ENCODE measurements around the gene GRPEL1.

GRPEL1 gene

DNA sequence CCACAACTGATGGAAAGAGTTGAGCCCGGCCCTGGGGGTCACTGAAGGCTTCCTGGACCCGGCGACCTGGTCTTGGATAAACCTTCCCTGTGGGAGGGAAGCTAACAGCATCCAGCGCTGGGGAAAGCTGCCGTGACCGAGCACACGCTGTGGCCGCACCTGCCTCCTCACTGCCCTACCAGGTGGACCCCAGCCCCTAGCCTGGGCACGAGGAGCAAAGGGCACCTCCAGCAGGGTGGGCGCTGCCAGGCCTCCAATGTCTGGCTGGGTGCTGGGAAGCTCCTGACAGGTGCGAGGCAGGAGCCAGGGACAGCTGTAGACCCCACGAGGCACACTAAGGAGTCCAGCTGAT is 16.7 kb downstream of the GRPEL1 start:
- no peak for ATAC-seq
- no peak for TF ChIP-seq SNAI2 (CRISPR knock-in tag; IDR thresholded peaks at IDR 0.05)
- TF ChIP-seq PATZ1 (CRISPR knock-in tag; IDR thresholded peaks at IDR 0.05; ENCODE audit: borderline replicate concordance): no peak

GRCh38 chr4:7050481-7051143 is 17.3 kb downstream of the GRPEL1 start:
- no peak for ATAC-seq
- TF ChIP-seq ZNF70 (CRISPR knock-in tag; IDR thresholded peaks at IDR 0.05): no peak
- TF ChIP-seq GLIS3 (CRISPR knock-in tag; IDR thresholded peaks at IDR 0.05): no peak
- no peak for TF ChIP-seq ESRRG (CRISPR knock-in tag; IDR thresholded peaks at IDR 0.05)
- no peak for TF ChIP-seq ZFP30 (CRISPR knock-in tag; IDR thresholded peaks at IDR 0.05)
- no peak for TF ChIP-seq ISL1 (CRISPR knock-in tag; IDR thresholded peaks at IDR 0.05)
- no peak for TF ChIP-seq PATZ1 (CRISPR knock-in tag; IDR thresholded peaks at IDR 0.05; ENCODE audit: borderline replicate concordance)
- TF ChIP-seq TCF4 (CRISPR knock-in tag; IDR thresholded peaks at IDR 0.05; ENCODE audit: borderline replicate concordance): no peak
- TF ChIP-seq ARNTL (CRISPR knock-in tag; IDR thresholded peaks at IDR 0.05; ENCODE audit: borderline replicate concordance, low read depth): no peak
- TF ChIP-seq CSDC2 (CRISPR knock-in tag; IDR thresholded peaks at IDR 0.05): no peak
- no peak for TF ChIP-seq SNAI2 (CRISPR knock-in tag; IDR thresholded peaks at IDR 0.05)
- TF ChIP-seq, protein P1, sequence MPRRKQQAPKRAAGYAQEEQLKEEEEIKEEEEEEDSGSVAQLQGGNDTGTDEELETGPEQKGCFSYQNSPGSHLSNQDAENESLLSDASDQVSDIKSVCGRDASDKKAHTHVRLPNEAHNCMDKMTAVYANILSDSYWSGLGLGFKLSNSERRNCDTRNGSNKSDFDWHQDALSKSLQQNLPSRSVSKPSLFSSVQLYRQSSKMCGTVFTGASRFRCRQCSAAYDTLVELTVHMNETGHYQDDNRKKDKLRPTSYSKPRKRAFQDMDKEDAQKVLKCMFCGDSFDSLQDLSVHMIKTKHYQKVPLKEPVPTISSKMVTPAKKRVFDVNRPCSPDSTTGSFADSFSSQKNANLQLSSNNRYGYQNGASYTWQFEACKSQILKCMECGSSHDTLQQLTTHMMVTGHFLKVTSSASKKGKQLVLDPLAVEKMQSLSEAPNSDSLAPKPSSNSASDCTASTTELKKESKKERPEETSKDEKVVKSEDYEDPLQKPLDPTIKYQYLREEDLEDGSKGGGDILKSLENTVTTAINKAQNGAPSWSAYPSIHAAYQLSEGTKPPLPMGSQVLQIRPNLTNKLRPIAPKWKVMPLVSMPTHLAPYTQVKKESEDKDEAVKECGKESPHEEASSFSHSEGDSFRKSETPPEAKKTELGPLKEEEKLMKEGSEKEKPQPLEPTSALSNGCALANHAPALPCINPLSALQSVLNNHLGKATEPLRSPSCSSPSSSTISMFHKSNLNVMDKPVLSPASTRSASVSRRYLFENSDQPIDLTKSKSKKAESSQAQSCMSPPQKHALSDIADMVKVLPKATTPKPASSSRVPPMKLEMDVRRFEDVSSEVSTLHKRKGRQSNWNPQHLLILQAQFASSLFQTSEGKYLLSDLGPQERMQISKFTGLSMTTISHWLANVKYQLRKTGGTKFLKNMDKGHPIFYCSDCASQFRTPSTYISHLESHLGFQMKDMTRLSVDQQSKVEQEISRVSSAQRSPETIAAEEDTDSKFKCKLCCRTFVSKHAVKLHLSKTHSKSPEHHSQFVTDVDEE (CRISPR knock-in tag; IDR thresholded peaks at IDR 0.05): no peak

- no peak for ATAC-seq
- TF ChIP-seq ZFP30 (CRISPR knock-in tag; IDR thresholded peaks at IDR 0.05): no peak
- TF ChIP-seq ZFP3 (CRISPR knock-in tag; IDR thresholded peaks at IDR 0.05): no peak
- TF ChIP-seq BACH2 (CRISPR knock-in tag; IDR thresholded peaks at IDR 0.05; ENCODE audit: borderline replicate concordance): no peak
- TF ChIP-seq ZC3H10 (CRISPR knock-in tag; IDR thresholded peaks at IDR 0.05): no peak
- TF ChIP-seq ZNF70 (CRISPR knock-in tag; IDR thresholded peaks at IDR 0.05): no peak
- TF ChIP-seq CSDC2 (CRISPR knock-in tag; IDR thresholded peaks at IDR 0.05): no peak
- no peak for TF ChIP-seq OSR1 (CRISPR knock-in tag; IDR thresholded peaks at IDR 0.05)
Observed at GRCh38 chr4:7049739-7050138, 18.1 kb downstream of the GRPEL1 start.

DNA sequence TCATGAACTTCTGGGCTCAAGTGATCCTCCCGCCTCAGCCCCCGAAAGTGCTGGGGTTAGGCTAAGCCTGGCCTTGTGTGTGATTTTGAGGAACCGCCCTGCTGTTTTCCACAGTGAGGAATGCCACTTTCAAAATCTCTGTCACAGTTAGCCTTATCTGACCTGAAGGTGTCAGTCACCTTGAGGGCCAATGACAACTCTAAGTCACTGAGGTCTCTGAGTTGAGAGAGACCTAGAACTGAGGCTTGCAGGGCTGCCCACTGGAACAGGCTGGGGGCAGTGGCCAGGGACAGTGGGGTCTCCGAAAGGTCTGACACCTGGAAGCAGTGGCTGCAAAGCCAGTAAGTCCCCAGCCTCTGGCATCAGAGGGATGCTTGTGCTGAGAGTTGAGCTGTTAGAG is 18.6 kb downstream of the GRPEL1 start:
- no peak for ATAC-seq
- TF ChIP-seq SNAI2 (CRISPR knock-in tag; IDR thresholded peaks at IDR 0.05) (no peak), ESRRG (CRISPR knock-in tag; IDR thresholded peaks at IDR 0.05) (no peak), ZNF8 (CRISPR knock-in tag; IDR thresholded peaks at IDR 0.05) (no peak), ZFP3 (CRISPR knock-in tag; IDR thresholded peaks at IDR 0.05) (no peak), RARB (CRISPR knock-in tag; IDR thresholded peaks at IDR 0.05) (no peak), ISL1 (CRISPR knock-in tag; IDR thresholded peaks at IDR 0.05) (no peak), PATZ1 (CRISPR knock-in tag; IDR thresholded peaks at IDR 0.05; ENCODE audit: borderline replicate concordance) (no peak), BACH2 (CRISPR knock-in tag; IDR thresholded peaks at IDR 0.05; ENCODE audit: borderline replicate concordance) (no peak)
- TF ChIP-seq, protein P1 (CRISPR knock-in tag; IDR thresholded peaks at IDR 0.05): no peak

All from SK-N-SH treated with all-trans-retinoic acid at 6 μM for 48 hours (cell line).